GM18870 (cell line): Measurements from ENCODE around the gene CCNL1.
"Not testable (repeated sequence)": the region's sequence is repeated elsewhere in the genome, so short reads cannot be mapped to it uniquely, and the experiment has no call there.

Experiments used
- ATAC-seq: cut with Tn5 transposase; IDR thresholded peaks from one replicate; pipeline ENCODE4 v1.9.1; 2021; ENCODE audit warnings: moderate library complexity; ENCODE audit not compliant: unreplicated experiment

The CCNL1 gene

DNA sequence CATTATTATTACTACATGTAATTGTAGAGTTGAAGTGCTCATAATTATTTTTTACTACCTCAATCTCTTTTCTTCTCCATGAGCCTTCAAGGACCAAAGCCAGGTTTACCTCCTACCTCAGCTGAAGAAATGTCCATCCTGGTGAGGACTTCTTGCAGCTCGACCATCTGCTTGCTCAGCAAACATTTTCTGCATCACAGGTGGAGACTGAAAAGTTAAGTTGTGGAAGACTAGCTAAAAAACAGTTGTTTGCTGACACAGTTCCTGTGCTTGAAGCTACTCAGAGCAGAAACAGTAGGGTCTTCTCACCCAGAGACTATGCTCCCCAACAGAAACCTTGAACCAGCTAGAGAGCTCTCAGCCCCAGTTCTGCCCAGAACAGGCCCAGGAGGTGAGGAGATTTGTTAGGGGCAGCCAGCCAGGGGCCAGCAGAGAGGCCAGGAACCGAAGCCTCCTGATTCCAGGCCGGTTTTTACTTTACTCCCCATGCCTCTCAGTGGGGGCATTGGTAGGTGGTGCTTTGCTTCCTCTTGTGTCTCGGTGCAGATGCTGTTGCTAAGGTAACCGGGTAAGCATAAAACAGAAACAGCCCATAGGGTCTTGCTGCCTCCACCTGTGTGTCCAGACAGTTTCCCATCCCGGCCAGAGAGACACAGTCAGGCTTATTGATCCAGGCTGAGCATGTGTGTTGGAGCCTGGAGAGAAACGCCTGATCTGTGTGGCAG, 54.9 kb downstream of the CCNL1 start:
- ATAC-seq = peak; percentile 57

- no peak for ATAC-seq
These were observed 55.4 kb downstream of the CCNL1 start for GRCh38 chr3:157104521-157104920.

- ATAC-seq = no peak
These were observed 56.1 kb downstream of the CCNL1 start for GRCh38 chr3:157103860-157104259.

GRCh38 chr3:157103280-157103679, 56.7 kb downstream of the CCNL1 start:
- peak; percentile 93 for ATAC-seq

GRCh38 chr3:157102595-157102994, 57.4 kb downstream of the CCNL1 start:
- not testable (repeated sequence) for ATAC-seq

DNA sequence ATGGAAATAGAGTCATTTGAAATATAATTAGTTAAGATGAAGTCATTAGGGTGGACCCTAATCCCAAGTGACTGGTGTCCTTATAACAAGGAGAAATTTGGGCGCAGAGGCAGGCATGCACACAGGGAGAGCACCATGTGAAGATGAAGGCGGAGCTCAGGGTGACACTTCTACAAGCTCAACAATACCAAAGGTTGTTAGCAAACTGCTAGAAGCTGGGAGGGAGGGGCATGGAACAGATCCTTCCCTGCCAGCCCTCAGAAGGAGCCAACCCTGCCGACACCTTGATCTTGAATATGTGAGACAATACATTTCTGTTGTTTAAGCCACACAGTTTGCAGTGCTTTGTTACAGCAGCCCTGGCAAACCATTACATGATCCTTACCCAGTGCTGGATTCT, 57.8 kb downstream of the CCNL1 start:
- ATAC-seq = no peak

DNA sequence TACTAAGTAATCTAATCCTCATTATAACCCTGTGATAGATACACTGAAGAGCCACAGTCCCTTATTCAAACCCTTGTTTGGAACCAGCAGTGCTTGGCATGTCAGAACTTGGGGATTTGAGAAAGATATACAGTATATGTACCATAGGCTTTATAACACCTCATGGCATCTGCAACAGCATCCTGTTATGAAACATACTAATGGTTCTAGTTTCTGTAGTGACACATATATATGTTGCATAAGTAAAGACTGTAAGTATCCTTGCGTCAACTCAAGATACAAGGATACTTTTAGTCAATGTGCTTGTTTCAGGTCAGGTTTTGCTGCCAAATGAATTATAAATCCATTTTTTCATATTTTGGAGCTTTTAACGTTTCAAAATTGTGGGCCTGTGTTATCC, 58.5 kb downstream of the CCNL1 start:
- ATAC-seq = no peak

DNA sequence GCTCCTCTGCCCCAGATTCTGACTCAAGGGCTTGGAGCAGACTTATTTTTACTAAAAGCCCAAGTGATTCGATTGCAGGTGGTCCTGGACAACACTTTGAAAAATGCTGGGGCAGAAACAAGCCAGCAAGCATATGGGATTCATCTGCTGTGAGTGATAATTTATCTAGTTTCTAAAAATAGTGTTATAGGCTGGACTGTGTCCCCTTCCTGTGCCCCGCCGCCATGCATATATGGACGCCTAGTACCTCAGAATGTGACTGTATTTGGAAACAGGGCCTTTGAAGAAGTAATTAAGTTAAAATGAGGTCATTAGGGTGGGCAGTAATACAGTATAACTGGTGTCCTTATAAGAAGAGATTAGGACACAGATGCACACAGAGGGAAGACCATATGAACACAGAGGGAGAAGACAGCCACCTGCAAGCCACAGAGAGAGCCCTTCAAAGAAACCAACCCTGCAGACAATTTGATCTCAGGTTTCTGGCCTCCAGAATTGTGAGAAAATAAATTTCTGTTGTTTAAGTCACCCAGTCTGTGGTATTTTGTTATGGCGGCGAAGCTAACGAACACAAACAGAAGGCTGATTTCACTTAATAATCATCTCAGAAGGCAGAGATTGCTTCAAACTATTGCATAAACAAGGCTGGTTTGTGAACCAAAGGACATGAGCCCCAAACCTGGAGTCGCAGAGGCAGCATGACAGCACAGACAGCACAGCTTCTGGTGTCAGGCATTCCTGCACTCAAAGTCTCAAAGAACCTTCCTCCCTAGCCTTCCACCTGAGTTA, 59.1 kb downstream of the CCNL1 start:
- no peak for ATAC-seq

DNA sequence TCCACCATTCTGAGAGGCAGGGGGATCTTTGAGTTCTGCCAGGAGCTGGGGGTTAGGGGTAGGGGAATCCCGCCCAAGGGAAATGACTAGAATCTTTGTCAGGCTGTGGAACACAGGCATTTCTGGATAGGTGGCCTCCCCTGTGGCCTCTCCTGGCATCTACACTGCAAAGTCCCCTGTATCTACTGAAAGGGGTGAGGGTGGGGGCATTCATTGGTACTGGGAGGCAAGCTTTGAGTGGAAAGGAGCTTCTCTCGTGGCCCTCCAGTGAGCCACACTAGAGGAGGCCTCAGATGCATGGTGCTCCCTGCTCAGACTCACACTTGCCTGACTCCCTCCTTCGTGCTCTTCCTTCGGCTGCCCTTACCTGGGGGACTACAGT, 59.9 kb downstream of the CCNL1 start:
- ATAC-seq = no peak

- no peak for ATAC-seq
These were observed 60.4 kb downstream of the CCNL1 start for GRCh38 chr3:157099326-157100095.

GRCh38 chr3:157098823-157099185, 61.1 kb downstream of the CCNL1 start:
- ATAC-seq = no peak

DNA sequence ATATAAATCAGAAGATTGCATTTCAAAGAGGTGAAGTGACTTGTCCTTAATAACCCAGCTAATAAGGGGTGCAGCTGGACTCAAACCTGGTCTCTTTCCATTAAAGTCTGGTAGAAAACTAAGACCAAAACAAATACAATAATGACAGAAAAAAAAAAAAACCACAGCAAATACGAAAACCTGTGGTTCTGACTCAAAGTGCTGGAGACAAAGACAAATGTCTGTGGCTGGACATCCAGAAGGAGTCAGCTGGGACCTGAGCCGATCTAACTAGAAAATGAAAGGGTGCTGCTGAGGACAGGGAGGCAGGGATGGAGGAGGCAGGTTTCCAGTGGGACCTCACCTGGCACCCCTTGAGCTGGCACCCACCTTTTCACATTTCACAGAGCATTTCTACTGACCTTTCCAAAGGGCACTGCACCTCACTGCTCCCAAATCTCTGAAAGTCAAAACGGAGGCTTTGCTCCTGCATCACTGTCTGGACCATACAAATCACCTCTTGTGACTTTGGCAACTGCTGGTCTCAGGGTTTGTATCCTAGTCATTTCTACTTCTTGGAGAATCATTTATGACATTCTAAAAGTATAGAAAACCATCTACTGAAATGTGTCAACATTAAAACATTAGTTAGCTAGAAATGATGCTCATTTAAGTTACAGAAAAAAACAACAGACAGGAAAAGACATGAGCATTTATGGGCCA, 61.7 kb downstream of the CCNL1 start:
- ATAC-seq = no peak
